HG03139 (cell line): ENCODE measurements around the gene DMTF1.
A peak's percentile ranks its signal among the peaks of the same experiment; 100 is the strongest.
"Not testable (repeated sequence)": the region's sequence is repeated elsewhere in the genome, so short reads cannot be mapped to it uniquely, and the experiment has no call there.

Source experiments
- ATAC-seq: cut with Tn5 transposase; IDR thresholded peaks from one replicate; pipeline ENCODE4 v1.9.1; 2021; ENCODE audit not compliant: unreplicated experiment

DMTF1 gene

DNA sequence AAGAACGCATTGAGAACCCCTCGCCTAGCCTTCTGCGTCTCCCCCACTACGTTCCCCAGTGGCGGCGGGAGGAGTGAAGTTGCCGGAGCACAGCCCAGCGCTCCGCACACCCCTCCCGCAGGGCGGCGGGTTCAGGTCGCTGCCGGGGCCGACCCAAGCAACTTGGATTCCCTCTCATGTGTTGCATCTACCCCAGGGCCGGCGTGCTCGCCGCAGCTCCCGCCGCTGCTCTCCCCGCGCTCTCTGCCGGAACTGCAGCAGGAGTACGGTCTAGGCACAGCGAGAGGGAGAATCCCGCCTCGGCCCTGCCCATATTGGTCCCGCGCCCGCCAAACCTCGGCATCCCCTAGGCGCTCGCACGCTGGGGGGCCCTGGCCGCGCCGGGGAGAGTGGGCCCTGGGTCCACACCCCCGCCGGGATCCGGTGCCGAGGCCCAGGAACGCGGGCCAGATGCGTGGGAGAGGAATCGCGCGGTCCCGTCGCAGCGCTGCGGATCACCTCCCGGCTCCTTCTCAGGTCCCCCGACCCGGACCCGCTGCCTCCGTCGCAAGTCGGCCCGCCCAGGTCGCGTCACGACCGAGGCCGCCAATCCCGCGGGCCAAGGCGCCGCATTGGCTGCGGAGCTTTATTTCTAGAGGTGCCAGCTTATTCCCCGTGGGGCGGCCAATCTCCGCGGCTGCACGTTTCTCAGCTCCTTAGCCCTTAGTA, 67.9 kb downstream of the DMTF1 start:
- ATAC-seq, result peak; percentile 30

- ATAC-seq, result no peak
Measured at GRCh38 chr7:87220734-87221215, 68.5 kb downstream of the DMTF1 start.

GRCh38 chr7:87223666-87224065, 71.4 kb downstream of the DMTF1 start:
- ATAC-seq, result no peak

GRCh38 chr7:87225696-87226095, 73.4 kb downstream of the DMTF1 start:
- no peak for ATAC-seq

GRCh38 chr7:87226495-87226894, 74.2 kb downstream of the DMTF1 start:
- ATAC-seq, result peak; percentile 53

- ATAC-seq, result no peak
Measured at GRCh38 chr7:87231258-87231657, 79.0 kb downstream of the DMTF1 start.

DNA sequence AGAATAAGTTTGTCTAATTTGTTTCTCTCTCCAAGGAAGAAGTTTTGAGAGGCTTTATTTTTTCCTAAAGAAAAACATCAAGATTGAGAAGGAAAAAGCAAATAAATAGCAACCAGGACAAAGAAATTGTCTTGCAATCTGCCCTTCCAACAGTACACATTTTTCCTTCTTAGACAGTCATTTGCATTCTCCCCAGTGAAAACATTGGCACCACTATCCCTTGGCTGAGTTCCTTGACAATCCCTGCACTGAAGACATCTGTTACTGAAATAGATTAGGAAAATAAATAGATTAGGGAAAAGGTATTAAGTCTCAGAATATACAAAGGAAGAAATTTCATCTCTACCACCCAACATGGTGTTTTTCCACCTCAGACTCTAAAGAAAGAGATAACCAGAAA, 79.5 kb downstream of the DMTF1 start:
- ATAC-seq, result no peak

DNA sequence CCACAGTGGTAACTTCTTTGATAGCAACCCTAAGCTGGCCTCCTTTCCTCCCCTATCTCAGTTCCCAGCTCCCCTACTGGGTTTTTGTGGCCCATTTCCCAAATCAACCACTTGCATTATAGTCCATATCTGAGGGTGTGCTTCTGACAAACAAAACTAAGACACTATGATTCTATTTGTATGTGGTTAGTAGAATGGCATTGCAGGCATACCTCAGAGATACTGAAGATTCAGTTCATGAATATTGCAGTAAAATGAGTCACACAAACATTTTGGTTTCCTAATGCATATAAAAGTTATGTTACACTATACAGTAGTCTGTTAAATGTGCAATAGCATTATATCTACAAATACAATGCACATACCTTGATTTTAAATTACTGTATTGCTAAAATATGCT, 82.7 kb downstream of the DMTF1 start:
- ATAC-seq, result no peak

- not testable (repeated sequence) for ATAC-seq
Measured at GRCh38 chr7:87238464-87239051, 86.3 kb downstream of the DMTF1 start.

DNA sequence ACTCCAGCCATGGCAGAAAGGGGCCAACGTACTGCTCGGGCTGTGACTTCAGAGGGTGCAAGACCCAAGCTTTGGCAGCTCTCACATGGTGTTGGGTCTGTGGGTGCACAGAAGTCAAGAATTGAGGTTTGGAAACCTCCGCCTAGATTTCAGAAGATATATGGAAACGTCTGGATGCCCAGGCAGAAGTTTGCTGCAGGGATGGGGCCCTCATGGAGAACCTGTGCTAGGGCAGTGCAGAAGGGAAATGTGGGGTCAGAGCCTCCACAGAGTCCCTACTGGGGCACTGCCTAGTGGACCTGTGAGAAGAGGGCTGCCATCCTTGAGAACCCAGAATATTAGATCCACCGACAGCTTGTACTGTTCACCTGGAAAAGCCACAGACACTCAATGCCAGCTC, 93.4 kb downstream of the DMTF1 start:
- not testable (repeated sequence) for ATAC-seq
